HG03097 (cell line): Measurements from ENCODE around the gene SPRY1.

ENCODE experiments used
- ATAC-seq: cut with Tn5 transposase; IDR thresholded peaks from one replicate; pipeline ENCODE4 v1.9.1; 2021; ENCODE audit not compliant: unreplicated experiment, low FRiP score

The SPRY1 gene

GRCh38 chr4:123406872-123407271 lies 10.3 kb downstream of the SPRY1 start:
- ATAC-seq: no peak

GRCh38 chr4:123408471-123409084 lies 12.0 kb downstream of the SPRY1 start:
- no peak for ATAC-seq

DNA sequence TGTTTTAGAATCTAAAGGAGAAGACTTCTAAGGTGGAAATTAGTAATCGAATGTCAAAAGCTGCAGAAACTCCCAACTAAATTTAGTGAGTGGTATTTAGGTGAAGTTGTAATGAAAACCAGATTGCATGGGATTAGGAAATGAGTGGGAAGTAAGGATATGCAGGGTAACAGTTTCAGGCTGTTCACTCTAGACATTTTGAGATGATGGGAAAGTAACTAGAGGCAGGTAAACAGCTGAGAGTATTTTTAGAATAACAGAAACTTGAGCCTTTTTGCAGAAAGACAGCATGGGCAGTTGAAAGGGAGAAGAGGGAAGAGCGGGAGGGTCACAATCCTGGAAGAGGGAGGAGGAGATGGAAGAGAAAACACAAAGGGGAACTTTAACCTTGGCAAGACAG lies 12.7 kb downstream of the SPRY1 start:
- no peak for ATAC-seq

GRCh38 chr4:123411514-123411913 lies 14.9 kb downstream of the SPRY1 start:
- ATAC-seq: no peak

GRCh38 chr4:123412091-123412505 lies 15.5 kb downstream of the SPRY1 start:
- peak; percentile 47 for ATAC-seq

DNA sequence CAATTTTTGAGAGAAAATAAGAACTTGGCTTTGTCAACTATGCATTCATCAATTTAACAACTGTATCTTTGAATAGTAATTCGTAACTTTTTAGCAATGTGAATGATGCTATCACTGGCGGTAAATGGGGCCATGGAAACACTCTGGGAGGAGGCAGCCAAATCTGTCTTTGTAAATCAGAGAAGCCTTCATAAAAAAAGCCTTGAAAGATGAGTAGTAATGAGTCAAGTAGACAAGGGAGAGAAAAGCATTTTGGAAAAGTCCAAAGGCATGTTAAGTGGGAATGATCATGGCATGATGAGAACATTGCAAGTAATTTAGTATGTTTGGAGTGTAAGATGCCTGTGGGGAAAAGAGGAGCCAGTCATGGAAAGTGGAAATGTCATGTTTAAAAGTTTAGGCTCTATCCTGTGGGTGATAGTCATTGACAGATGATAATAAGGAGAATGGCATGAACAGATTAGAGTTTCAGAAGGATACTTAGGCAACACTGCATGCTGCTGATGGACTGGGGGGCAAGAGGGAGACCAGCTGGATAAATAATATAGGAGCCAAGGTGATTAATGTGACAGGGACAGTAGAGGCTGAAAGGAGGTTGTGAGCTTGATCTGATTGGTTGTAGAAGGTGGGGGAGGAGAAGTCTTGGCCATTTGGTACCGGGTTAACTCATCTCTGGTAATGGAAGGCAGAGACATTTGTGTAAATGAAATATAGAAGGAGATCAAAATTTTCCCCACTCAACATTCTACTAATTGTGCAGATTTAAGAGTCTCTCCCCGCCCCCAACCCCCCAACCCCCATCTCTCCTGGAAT lies 16.3 kb downstream of the SPRY1 start:
- no peak for ATAC-seq

DNA sequence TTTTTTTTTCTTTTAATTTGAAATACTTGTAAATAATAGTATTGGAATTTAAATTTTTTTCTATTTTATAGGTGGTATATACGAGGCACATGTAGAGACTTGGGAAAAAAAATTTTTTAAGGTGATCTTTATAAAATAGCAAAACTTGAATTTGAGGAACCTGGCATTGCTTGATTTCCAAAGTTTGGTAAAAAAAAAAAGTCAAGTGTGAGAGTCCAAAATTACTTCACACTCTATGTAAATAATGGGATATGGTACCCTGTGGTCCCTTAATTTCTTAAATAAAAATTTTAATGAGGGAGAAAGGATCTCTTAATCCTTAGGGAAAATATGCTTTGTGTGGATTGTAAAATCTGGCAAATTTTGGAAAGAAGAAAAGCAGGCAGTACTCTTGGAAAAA lies 19.0 kb downstream of the SPRY1 start:
- no peak for ATAC-seq

DNA sequence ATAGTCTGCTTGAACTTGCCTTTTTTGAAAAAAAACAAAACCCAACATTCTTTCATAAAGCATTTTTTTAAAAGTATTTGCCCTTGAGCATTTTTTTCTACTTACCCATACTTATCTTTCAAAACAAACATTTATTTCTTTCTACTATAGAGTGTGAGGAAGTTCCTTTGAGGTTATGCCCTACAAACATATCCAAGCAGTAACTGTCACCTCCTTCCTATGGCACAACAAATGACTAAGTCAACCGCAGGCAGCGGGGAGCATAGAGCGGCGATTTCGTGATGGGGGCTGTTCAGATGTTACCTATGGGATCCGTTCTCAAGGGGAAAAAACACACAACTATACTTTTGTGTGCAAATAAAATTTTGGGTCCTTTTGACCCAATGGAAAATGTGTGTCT lies 19.4 kb downstream of the SPRY1 start:
- peak; percentile 40 for ATAC-seq

- no peak for ATAC-seq
Observed at GRCh38 chr4:123417813-123418212, 21.2 kb downstream of the SPRY1 start.

GRCh38 chr4:123418351-123418931 lies 21.8 kb downstream of the SPRY1 start:
- peak; percentile 88 for ATAC-seq

DNA sequence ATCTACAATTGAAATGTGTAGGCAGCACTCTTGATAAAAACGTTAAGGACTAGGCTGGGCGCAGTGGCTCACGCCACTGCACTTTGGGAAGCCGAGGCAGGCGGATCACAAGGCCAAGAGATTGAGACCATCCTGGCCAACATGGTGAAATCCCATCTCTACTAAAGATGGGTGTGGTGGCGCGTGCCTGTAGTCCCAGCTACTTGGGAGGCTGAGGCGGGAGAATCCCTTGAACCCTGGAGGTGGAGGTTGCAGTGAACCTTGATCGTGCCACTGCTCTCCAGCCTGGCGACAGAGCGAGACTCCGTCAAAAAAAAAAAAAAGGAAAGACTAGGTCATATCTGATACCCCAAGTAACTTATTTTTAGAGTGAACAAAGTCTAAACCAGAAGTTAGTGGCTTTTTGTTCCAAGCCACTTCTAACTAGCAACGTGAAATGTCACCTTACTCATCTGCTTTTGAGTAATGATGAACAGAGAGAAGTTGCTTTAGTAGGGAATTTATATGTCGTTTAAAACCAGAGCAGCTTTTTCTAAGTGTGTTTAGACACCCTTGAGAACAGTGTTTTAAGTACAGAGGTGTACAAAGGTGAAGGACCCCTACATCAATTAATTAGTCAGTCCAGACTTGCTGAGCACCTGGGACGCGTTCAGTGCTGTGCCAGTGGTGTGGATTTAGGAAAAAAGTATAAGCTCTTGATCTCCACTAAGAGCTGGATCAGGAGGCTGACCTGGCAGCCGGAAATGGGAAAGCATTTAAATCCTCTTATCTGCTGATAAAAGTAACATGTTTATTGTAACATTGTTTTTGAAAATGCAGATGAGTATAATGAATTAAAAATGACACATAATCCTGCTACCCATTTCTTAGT lies 23.5 kb downstream of the SPRY1 start:
- ATAC-seq: no peak

DNA sequence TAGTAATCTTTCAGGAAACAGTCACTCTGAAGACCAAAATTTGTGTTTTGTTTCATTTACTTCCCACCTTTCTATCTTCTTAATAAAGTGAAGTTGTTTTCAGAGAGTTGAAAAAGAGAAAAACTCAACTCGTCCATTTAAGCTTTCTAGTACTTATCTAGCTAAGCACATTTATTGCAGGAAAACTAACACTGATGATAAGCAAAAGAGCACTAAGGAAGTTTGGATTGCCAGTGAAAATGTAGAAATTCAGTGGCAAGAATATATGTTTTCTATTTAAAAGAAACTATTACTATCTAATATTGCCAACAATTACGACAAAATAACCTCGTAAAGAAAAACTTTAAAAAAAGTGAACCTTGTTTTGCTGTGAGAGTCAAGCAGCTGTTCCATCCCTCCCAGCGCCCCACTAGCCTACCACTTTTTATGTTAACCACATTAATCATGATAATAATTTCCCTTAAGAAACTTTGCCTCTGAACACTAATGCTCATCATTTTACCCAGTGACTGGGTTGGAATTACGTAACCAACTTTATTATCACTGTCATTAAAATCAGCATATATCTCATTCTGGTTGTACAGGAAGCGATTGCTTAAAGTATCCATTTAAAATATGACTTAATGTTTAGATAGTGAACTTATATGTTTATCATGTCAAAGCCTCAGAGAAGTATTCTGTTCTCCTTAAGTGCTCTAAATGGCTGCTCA lies 24.8 kb downstream of the SPRY1 start:
- ATAC-seq: no peak

DNA sequence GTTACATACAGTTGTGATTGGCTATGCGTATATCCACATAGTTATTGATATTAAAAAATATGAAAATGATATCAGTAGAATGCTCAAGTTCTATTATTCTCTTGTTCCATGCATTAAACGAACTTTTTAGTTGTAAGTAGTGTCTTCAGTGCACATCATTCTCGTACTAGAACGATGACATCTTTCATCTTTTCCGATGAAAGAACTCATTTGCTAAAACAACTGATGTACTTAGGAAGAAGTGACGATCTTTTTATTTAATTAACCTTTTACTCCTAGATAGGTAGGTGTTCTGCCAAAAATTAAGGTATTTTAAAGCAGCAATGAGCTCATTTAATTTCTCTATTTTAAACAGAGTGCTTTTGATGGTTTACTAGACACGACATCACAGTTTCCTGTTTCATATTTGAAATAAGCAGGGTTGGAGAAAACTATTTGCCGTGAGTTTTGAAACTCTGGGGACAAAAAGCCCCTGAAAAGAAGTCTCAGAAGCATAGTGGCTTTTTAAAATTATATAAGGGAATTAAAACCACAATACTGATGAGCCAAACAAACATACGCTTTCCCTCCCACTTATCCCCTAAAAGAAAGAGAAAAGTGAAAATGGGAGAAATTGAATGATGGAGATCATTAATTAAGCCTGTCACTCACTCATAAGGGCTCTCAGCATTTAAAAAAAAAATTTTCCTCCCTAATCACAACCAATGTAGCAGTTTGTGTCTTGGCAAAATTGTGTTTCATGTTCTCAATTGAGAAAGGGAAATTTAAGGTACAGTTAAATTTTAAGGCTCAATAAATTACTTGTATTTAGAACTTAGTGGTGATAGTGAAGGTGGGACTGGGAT lies 25.6 kb downstream of the SPRY1 start:
- no peak for ATAC-seq

DNA sequence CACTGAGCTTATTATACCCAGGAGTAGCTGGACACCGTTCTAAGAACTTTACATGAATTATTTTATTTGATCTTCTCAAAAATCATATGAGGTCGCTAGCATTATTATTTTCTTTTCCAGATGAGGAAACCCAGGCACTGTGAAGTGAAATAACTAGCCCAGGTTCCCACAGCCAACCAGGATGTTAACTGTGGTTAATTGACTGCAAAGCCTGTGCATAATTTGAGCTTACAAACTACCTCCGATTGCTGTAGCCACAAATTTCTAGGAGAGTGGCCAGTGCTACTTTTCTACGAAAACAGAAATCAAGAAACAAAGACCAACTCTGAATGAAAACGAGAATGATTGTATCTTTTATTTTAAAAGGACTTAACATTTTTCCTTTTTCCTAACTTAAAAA lies 27.2 kb downstream of the SPRY1 start:
- ATAC-seq: no peak

GRCh38 chr4:123427951-123428350 lies 31.4 kb downstream of the SPRY1 start:
- ATAC-seq: no peak

DNA sequence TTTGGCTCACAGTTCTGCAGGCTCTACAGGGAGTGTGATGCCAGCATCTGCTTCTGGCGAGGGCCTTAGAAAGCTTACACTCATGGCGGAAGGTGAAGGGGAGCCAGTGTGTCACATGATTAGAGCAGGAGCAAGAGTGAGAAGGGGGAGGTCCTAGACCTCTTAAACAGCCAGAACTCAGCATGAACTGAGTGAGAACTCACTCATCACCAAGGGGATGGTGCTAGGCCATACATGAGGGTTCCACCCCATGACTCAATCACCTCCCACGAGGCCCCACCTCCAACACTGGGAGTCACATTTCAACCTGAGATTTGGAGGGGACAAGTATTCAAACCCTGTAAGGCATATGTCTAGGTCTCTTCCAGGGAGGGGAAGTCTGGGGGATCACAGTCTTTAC lies 33.4 kb downstream of the SPRY1 start:
- ATAC-seq: no peak

DNA sequence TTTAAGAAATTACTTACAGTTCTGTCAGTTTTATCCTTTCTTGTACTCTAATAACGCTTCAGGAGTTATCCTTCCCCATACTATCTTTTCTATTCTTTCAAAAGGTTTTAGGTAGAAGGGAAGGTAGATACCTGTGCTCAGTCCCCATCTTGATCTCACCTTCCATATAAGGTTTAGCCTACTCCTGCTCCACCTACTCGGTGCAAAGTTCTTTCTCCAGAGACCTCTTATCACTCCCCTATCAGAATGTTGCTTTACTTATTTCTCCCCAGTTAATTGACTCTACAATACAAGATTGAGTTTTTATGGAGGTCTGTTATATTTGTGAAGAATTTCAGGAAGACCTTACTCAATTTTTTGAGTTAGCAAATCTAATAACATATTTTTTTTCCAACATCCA lies 33.9 kb downstream of the SPRY1 start:
- ATAC-seq: no peak

GRCh38 chr4:123433573-123433972 lies 37.0 kb downstream of the SPRY1 start:
- ATAC-seq: no peak

- ATAC-seq: no peak
Observed at GRCh38 chr4:123433976-123434375, 37.4 kb downstream of the SPRY1 start.
